Left colon (tissue), 2 donors: ENCODE measurements around the gene LCE3C. TPM values are rescaled to one million over a fixed set of nuclear protein-coding genes. Genes with fewer than 3 reads are reported as not detected.

Source experiments
- total RNA-seq, 2 donors: library from RNA; stranded (reverse); fragmentation: NEBNext Ultra II Directional; extraction: Animal tissue kit (Norgen Biotek cat#: 25700); gene quantifications; one replicate each; pipeline ENCODE4 v1.2.1, GENCODE V29; 2021
- donor health status: DM: no; HTN: no; CAD: no.
- donor health status: DM: yes; HTN: yes; CAD: no.

LCE3C gene
- total RNA-seq, 2 donors from 2014 or later, result not detected

Other genes with a start within 250 kb of the LCE3C start
- not detected for gene FLG2, start 240.2 kb upstream of the LCE3C start, total RNA-seq
- not detected for gene CRNN, start 186.0 kb upstream of the LCE3C start, total RNA-seq
- not detected for gene LCE5A, start 89.4 kb upstream of the LCE3C start, total RNA-seq
- gene CRCT1, start 85.8 kb upstream of the LCE3C start, total RNA-seq, result not detected
- gene LCE3E, start 33.5 kb upstream of the LCE3C start, total RNA-seq, result not detected
- not detected for gene LCE3D, start 19.7 kb upstream of the LCE3C start, total RNA-seq
- gene LCE3B, start 13.6 kb downstream of the LCE3C start, total RNA-seq, result not detected
- gene LCE3A, start 22.9 kb downstream of the LCE3C start, total RNA-seq, result not detected
- not detected for gene LCE2D, start 63.1 kb downstream of the LCE3C start, total RNA-seq
- not detected for gene LCE2C, start 75.0 kb downstream of the LCE3C start, total RNA-seq
- not detected for gene LCE2B, start 85.9 kb downstream of the LCE3C start, total RNA-seq
- gene LCE2A, start 98.1 kb downstream of the LCE3C start, total RNA-seq, result not detected
- gene LCE4A, start 107.9 kb downstream of the LCE3C start, total RNA-seq, result not detected
- not detected for gene KPRP, start 157.8 kb downstream of the LCE3C start, total RNA-seq
- not detected for gene LCE1F, start 174.9 kb downstream of the LCE3C start, total RNA-seq
- gene LCE1E, start 186.0 kb downstream of the LCE3C start, total RNA-seq, result not detected
- gene LCE1D, start 196.5 kb downstream of the LCE3C start, total RNA-seq, result not detected
- not detected for gene LCE1C, start 206.4 kb downstream of the LCE3C start, total RNA-seq
- gene LCE1B, start 211.7 kb downstream of the LCE3C start, total RNA-seq, result not detected
- gene LCE1A, start 227.2 kb downstream of the LCE3C start, total RNA-seq, result not detected
- gene LCE6A, start 242.6 kb downstream of the LCE3C start, total RNA-seq, result not detected